Peyer's patch (tissue), 4 donors: ENCODE measurements around the gene CCDC85B.

Experiments
- POLR2A ChIP-seq, 2 donors: fragments of 450-650 bp; IDR thresholded peaks; one replicate each; pipeline ENCODE4 v1.5.1; 2017; ENCODE audit warnings: antibody characterized with exemption in 2 of 2, mild to moderate bottlenecking in 2 of 2, moderate library complexity in 2 of 2
- TF ChIP-seq, protein P1 (sequence below), 6 experiments: fragments of 450-650 bp in 4 of 6; fragments of 200-600 bp in 2 of 6; sonication (generic) in 1 of 6; IDR thresholded peaks; one replicate each; pipeline ENCODE4 v1.5.1; 2017 to 2019; ENCODE audit warnings: antibody characterized with exemption in 6 of 6, mild to moderate bottlenecking in 3 of 6, moderate library complexity in 1 of 6

DNA sequence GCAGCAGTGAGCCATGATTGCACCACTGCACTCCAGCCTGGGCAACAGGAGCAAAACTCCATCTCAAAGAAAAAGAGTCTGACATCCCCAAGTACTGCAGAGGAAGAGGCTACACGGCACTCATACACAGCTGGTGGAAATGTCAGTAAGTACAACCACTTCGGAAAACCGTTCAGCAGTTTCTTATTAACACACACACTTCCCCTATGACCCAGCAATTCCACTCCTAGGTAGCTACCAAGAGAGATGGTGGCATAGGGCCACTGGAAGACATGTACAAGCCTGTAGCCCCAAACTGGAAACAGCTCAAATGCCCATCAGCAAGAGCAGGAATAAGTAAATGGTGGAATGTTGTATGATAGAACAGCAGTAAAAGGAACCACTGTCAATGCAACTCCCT, 32.1 kb downstream of the CCDC85B start:
- TF ChIP-seq, protein P1, sequence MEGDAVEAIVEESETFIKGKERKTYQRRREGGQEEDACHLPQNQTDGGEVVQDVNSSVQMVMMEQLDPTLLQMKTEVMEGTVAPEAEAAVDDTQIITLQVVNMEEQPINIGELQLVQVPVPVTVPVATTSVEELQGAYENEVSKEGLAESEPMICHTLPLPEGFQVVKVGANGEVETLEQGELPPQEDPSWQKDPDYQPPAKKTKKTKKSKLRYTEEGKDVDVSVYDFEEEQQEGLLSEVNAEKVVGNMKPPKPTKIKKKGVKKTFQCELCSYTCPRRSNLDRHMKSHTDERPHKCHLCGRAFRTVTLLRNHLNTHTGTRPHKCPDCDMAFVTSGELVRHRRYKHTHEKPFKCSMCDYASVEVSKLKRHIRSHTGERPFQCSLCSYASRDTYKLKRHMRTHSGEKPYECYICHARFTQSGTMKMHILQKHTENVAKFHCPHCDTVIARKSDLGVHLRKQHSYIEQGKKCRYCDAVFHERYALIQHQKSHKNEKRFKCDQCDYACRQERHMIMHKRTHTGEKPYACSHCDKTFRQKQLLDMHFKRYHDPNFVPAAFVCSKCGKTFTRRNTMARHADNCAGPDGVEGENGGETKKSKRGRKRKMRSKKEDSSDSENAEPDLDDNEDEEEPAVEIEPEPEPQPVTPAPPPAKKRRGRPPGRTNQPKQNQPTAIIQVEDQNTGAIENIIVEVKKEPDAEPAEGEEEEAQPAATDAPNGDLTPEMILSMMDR (IDR thresholded peaks at IDR 0.05), result no peak
- TF ChIP-seq POLR2A (IDR thresholded peaks at IDR 0.05), result no peak
